ENCODE data around the gene GGCT. TPM values are rescaled to one million over a fixed set of nuclear protein-coding genes. Genes with fewer than 3 reads are reported as not detected.
"Not testable (repeated sequence)": the region's sequence is repeated elsewhere in the genome, so short reads cannot be mapped to it uniquely, and the experiment has no call there.

GGCT gene, protein sequence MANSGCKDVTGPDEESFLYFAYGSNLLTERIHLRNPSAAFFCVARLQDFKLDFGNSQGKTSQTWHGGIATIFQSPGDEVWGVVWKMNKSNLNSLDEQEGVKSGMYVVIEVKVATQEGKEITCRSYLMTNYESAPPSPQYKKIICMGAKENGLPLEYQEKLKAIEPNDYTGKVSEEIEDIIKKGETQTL
- 17.6 TPM for total RNA-seq

DNA sequence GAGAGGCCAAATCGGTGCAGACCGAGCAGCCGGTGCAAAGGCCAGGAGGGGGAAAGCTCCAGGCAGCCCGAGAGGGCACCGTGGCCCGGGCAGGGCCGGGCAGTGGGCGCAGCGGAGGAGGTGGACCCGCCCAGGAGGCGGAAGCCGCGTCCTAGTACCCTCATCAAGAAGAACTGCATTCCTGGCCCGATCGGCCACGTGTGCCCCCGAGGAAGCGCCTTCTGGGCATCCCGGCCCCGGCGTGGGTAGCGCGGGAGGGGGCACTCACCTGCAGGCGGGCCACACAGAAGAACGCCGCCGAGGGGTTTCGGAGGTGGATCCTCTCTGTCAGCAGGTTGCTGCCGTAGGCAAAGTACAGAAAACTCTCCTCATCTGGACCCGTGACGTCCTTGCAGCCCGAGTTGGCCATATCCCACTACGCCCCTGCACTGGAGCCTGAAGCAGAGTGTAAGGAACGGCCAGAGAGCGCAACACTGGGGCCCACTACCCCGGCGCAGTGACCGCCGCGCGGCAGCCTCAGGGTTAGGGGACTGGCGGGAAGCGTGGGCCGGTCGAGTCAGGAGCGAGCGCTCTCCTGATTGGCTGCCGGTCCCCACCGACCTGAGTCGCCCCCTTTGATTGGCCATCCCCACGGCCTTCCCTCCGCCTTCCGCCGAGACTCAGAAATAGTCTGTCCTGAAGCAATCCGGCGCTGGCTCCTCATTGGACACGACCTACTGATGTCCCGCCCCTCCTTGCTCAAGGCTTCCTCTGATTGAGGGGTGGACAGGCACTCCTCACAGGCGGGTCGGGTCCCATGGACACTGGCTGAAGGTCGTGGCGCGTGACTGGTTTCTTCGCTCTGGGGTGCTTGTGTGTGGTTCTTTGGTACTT lies at the start of gene GGCT:
Gene GGCT, minus strand, starts transcription at position 529 of the 873 bp plus-strand sequence. Its CDS starts 120 bp downstream, at position 409.
- DNase-seq = peak; percentile 99

DNA sequence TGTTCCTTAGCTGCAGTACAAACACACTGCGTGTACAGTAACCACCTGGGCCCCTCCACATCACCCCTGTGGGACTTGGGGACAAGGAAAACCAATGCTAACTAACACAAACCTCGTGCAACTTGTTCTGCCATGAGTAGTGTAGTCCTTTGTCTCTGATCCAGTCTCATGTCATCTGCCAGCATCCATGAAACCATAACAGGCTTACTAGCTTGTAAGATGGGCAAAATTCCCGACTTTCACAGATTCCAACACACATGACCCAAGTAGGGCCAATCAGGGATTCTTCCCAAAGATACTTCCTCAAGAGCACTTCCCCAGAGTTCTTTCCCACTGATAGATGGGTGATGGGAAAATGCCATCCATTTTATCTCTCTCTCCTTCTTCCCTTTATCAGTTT lies 48.9 kb upstream of the GGCT start:
- no peak for DNase-seq

DNA sequence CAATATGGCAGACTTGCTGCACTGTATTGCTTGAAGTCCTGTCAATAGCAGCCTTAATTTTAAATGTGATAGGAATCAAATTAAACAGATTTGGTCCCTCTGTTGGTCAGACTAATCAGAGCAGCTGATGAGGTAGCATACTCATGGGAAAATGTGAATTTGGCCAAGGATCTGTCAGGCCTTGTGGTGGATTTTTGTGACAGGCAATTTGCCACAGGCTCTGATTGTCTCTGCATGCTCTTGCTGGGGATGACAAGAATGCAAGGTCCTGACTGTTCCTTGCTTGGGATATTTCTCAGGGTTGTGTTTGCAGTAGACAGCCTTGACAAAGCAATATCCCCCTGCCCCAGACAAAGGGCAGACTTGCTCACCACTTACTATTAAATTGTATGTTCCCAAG lies 48.5 kb upstream of the GGCT start:
- DNase-seq = no peak

DNA sequence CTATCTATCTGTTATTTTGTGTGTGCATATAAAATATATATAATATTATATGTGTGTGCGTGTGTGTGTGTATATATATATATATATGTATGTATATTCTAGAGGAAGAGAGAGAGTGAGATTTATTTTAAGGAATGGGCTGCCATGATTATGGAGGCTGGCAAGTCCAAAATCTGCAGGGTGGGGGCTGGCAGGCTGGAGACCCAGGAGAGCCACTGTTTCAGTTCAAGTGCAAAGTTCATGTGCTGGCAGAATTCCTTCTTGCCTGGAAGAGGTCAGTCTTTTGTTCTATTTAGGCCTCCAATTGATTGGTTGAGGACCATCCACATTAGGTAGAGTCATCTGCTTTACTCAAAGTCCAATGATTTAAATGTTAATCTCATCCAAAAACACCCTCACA lies 47.7 kb upstream of the GGCT start:
- DNase-seq = no peak

DNA sequence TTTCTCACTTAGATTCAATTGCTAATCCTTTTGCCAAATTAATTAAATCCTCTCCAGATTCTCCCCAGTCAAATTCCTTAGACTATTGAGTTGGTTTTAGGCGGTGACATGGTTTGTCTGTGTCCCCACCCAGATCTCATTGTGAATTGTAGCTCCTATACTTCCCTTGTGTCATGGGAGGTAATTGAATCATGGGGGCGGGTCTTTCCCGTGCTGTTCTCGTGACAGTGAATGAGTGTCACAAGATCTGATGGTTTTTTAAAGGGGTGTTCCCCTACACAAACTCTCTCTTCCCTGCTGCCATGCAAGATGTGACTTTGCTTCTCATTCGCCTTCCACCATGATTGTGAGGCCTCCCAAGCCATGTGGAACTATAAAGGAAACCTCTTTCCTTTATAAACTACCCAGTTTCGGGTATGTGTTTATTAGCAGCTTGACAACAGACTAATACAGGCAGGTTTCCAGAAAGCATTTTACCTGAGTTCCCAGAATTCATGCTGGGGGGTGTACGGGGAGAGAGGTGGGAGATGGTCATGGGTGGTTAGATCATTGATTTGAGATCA lies 45.4 kb upstream of the GGCT start:
- no peak for DNase-seq

DNA sequence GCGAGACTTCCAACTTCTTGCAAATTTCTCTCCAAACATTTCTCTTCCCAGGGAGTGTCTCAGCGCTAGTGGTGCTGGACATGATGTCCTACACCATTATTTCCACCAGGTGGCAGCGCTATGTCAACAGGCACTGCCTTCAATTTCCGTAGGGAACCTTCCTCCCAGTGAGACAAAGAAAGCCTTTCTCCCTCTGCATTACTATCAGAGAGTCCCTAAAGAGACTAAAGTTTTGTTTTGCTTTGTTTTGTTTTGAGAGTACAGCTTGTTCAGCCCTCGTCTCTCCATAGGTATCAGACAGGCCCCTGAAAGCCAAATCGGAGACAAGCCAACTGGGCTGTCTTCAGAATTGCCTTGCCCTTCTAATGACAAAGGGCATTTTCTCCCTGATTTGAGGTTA lies 44.2 kb upstream of the GGCT start:
- peak; percentile 42 for DNase-seq

DNA sequence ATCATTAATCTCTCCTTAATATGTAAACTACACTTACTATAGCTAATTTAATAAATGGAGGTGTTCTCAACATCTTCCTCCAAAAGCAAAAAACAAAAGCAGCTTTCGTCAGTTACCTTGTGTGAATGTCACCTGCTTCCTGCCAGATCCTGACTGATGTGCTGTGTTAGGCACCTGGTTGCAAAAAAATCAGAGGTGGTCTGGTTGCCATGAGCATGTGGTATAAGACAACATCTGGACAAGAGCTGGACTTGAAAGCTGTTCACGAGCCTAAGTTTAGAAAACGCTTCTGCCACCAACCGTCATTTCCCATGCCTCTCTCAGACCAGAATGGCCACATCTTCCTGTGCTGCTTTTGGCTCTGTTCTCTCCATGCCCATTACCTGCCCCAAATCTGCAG lies 42.0 kb upstream of the GGCT start:
- DNase-seq = no peak

DNA sequence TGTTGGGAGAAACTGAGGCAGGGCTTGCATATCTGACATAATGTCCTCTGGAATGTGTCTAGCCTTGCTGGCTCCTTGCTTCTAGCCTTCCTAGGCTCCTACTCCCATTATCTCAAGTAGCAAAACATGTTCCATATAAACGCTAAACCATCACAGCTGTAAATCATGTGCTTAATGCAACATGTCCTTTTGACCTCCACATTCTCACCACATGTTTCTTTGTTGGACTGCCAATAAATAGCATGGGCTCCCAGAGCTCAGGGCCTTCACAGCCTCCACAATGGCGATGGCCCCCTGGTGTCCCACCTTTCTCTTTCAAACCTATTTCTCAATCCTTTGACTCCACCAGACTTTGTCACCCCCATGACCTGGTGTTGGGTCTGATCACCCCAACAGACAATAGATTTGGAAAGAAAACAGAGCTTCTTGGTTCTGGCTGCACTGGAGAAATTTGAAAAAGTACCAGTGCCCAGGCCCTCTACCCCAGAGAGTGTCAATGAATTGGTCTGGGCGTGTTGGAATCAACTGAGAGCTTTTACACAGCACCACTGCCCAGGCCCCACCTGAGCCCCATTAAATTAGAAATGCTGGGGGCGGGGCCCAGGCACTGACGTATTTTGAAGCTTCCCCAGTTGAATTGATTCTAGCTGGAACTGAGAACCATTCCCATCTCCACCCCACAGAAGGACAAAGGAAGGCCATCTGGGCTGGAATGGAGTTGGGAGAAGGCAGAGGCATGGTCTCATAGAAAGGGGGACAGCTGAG lies 41.3 kb upstream of the GGCT start:
- DNase-seq = no peak

DNA sequence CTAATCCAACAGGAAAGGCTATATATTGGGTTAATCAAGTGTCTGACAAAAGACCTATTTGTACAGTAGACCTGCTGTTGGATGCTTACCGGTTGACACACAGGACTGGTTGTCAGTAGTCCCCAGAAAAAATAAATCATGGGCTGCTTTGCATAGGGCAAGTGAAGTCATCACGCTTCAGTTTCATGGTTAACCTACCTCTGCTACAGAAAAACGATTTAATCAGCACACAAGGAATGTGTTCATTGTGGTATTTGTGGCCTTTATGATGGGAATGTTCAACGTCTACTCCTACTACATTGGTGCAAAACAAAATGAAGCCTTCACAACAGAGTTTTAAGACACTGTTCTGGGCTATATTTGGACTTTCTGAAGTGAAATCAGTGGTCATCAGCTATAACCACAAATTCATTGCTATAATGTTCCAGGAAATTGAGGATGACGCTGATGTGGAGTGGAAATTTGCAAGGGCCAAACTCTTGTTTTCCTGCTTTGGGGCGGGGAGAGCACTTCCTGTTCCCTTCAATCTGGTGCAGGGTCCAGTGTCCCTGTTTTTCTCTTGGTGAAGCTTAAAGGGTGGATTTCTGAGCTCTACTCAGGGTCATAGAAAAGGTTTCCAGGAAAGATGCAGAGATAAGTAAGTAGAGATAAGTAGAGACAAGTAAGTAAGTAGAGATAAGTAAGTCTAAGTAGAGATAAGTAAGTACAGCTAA lies 39.3 kb upstream of the GGCT start:
- DNase-seq = no peak

DNA sequence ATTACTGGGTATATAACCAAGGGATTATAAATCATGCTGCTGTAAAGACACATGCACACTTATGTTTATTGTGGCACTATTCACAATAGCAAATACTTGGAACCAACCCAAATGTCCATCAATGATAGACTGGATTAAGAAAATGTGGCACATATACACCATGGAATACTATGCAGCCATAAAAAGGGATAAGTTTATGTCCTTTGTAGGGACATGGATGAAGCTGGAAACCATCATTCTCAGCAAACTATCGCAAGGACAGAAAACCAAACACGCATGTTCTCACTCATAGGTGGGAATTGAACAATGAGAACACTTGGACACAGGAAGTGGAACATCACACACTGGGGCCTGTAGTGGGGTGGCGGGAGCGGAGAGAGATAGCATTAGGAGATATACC lies 38.5 kb upstream of the GGCT start:
- not testable (repeated sequence) for DNase-seq

DNA sequence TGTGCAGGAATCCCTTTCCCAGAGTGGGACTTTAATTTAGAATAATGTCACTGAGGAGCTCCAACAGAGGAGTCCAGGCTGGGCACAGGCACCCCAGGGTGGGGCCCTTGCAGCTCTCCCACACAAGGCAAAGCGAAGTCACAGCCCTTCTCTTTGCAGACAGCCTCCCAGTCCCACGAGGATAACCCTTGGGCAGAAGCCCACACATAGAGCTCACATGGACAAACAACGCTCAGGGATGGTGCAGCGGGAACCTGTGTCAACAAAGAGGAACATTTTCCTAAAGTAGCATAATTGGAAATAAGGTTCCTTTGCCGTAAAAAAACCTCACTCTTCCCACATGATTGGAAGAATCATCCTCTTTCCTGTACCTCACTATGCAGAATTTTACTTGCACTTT lies 29.3 kb upstream of the GGCT start:
- DNase-seq = no peak

DNA sequence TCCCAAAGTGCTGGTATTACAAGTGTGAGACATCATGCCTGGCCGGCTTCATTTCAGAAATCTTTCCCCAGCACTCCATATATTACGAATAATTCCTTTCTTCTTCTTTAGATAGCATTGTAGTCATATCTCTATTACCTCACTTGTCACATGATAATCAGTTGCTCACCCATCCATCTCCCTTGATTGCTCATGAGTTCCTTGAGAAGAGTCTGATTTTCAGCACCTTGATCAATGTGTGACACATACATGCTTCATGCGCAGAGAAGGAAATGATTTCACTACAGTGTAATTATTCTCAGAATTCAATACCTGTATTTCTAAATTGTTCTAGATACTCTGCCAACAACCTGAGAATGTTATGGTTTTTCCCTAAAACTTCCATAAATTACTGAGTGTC lies 26.7 kb upstream of the GGCT start:
- no peak for DNase-seq

DNA sequence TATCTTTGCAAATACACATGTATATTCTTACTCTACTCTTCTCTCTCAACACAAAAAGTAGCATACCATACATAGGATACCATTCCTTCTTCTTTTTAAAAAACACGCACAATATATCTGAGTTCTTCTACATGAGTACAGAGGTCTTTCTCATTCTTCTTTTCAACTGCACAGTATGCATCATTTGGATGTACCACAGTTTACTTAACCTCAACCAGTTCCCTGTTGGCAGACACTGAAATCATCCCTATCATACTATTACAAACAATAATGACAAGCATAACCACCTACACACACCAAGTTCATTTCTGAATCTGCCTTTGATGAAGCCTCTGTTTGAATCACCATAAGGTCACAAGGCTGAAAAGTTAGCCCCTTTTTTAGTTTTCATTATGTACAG lies 25.7 kb upstream of the GGCT start:
- no peak for DNase-seq

DNA sequence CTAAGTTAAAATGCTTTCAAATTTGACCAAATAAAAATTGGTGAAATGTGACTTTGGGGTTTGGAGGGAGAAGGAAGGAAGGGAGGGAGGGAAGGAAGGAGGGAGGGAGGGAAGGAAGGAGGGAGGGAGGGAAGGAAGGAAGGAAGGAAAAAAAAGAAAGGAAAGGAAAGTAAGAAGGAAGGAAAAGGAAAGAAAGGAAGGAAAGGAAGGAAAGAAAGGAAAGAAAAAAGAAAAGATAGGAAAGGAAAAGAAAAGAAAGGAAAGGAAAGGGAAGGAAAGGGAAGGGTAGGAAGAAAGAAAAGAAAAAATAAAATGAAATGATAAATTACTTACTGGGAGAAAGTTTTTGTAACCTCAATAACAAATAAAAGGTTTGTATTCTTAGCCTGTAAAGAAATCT lies 24.1 kb upstream of the GGCT start:
- no peak for DNase-seq

DNA sequence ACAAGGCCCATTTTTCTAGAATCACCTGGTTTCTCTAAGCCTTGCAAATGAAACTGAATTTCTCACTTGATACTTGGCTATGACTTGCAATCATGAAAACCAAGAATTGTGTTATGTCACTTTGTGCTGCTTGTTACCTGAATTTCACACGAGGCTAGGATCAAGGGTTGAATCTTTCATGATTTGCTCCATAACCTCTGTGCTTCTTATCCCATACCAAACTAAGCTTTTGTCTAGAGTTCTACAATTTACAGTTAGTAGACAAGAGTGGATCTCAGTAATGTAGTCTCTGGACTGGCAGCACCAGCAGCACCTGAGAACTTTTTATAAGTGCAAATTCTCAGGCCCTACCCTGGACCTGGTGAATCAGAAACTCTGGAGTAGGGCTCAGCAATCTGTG lies 22.7 kb upstream of the GGCT start:
- DNase-seq = not testable (repeated sequence)

DNA sequence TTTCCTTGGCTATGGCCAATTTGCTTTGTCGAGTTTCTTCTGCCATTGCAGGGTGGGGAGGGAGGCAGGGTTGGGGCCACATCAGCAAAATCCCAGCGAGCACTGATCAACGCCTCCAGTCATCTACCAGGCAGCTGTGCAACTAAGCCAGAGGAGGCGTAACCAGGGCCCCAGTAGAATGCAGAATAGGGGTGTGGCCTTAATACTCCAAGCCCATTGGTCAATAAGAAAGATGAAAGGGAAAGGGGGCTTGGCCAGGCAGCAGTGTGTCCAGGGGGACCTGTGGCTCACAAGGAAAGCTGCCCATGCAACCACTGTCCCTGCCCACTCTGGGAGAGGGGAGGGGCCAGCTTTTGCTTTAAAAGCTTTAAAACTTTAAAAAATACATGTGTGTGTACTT lies 21.5 kb upstream of the GGCT start:
- DNase-seq = no peak

DNA sequence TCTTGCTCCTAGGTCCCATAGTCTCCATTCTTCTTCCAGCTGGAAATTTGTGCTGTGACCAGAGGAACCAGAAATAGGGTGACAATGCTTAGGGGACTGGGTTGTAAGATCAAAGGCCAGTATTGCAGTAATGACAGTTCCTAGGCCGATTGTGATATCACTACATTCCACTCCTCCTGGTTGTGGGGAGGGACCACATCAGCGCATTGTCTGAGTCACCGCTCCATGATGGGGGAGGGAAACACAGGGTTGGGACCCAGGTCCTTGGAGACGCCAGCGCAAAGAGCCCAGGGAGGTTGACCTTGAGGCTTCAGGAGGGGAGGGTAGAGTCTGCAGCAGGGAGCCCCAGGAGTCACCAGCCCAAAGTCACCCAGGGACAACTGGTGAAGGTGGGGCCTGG lies 20.8 kb upstream of the GGCT start:
- DNase-seq = no peak

DNA sequence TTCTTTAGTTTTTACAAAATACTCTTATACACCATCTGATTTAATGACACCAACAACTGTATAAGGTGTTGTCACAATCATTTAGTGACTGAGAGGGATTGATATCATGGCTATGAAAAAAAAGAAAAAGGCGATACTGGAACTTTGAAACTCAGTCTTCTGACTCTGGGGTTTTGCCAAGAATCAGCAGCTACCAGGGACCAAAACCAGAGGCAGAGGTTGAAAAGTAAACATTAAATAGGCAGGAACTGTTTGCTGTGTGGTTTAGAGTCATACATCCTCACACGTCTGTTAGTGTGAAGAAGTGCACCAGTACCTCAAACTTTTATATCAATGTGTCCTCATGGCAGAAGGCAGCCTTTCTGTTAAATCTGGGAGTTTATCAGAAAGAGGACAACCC lies 19.9 kb upstream of the GGCT start:
- DNase-seq = no peak

DNA sequence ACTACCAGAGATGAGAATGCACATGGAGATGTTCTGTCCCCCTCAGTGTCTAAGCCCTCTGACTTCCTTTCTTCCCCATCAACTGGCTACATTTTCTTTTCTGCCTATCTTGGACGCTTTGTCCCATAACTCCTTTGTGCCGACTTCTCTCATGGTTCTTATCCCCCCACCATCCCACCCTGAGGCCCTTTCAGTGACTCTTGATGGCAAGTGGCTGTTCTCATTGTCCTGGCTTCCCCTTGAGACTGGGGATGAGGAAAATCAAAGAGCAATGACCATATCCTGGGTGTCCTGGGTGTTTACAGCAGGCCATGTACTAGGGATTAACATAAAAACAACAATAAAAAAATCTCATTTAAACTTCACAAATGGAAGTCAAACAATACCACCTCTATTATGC lies 18.8 kb upstream of the GGCT start:
- DNase-seq = no peak

DNA sequence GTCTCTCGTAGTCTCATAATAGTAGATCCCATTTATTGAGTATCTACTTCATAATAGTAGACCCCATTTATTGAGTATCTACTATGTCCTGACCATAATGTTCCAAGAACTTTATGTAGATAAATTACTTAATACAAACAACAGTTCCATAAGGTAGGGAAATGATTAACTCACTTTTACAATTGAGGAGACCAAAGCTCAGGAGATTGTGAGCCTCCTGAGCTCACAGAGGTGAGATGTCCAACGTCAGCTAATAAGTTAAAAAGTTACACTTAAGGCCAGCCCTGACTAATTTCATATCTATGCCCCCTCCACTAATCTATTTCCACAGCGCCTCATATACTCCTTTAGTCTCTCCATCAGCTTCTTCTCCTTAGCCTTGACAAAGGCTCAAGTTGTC lies 17.5 kb upstream of the GGCT start:
- no peak for DNase-seq

DNA sequence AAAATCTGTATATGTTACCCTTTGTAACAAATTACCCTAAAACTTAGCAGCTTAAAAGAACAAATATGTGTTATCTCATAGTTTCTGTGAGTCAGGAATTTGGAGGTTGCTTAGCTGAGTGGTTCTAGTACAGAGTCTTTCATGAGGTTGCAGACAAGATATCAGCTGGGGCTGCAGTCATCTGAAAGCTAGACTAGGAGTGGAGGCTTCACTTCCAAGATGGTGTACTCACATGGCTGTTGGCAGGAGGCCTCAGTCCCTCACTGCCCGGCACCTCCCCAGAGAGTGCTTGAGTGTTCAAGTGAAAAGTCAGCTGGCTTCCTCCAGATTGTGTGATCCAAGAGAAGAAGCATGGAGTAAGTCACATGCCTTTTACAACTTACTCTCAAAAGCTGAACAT lies 16.9 kb upstream of the GGCT start:
- no peak for DNase-seq

DNA sequence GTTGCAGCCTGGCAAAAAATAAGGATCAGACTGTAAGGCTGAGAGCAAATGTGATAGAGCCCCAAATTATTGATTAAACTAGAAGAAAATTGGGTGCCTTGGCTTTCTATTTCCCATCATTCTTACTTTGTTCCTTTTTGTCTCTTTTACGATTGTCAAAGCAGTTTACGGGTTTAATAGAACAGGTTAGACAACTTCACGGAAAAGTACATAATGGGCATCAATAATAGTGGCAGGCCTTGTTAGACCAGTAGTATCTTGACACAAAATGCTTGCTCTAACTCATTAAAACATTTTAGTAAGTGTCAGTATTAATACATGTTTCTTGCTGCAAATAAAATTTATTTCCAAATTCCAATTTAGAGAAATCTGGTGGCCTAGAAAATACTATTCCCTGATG lies 14.5 kb upstream of the GGCT start:
- DNase-seq = no peak
